Mesendoderm (in vitro differentiated cells): Measurements from ENCODE around the gene MX2.

Experiments used
- DNase-seq: peaks from one replicate; pipeline ENCODE4 v3.0.0; 2013
- H2AK5ac ChIP-seq: 2 replicates; pipeline ENCODE4 v1.6.1; 2013; ENCODE audit warnings: low read length, inconsistent platforms
- H2BK120ac ChIP-seq: 2 replicates; pipeline ENCODE4 v1.6.1; 2013; ENCODE audit warnings: low read depth, mild to moderate bottlenecking, low read length, moderate library complexity, mixed read lengths
- H2BK15ac ChIP-seq: replicated peaks from 2 replicates; pipeline ENCODE4 v1.6.1; 2013; ENCODE audit warnings: low read depth, mild to moderate bottlenecking, moderate library complexity
- H2BK5ac ChIP-seq: 2 replicates; pipeline ENCODE4 v1.6.1; 2013; ENCODE audit warnings: low read length, inconsistent platforms
- H3K18ac ChIP-seq: 2 replicates; pipeline ENCODE4 v1.6.1; 2013; ENCODE audit warnings: mild to moderate bottlenecking, low read length, mixed read lengths
- H3K23ac ChIP-seq: one replicate; pipeline ENCODE4 v1.6.1; 2013; ENCODE audit warnings: low read length
- H3K27ac ChIP-seq: 2 replicates; pipeline ENCODE4 v1.5.1; 2013; ENCODE audit warnings: low read depth, mild to moderate bottlenecking, inconsistent platforms, low read length, moderate library complexity
- H3K27me3 ChIP-seq: 2 replicates; pipeline ENCODE4 v1.6.1; 2013; ENCODE audit warnings: low read length, control low read depth, mild to moderate bottlenecking, inconsistent platforms; ENCODE audit not compliant: insufficient read depth, poor library complexity
- H3K36me3 ChIP-seq: 2 replicates; pipeline ENCODE4 v1.6.1; 2013; ENCODE audit warnings: low read length, inconsistent platforms; ENCODE audit not compliant: control insufficient read depth, insufficient read depth
- H3K4ac ChIP-seq: one replicate; pipeline ENCODE4 v1.6.1; 2013; ENCODE audit warnings: low read depth, mild to moderate bottlenecking, low read length, moderate library complexity
- H3K4me1 ChIP-seq: 2 replicates; pipeline ENCODE4 v1.6.1; 2013; ENCODE audit warnings: low read depth, low read length, inconsistent platforms; ENCODE audit not compliant: control insufficient read depth
- H3K4me2 ChIP-seq: 2 replicates; pipeline ENCODE4 v1.6.1; 2013; ENCODE audit warnings: low read length
- H3K4me3 ChIP-seq: 2 replicates; pipeline ENCODE4 v1.5.1; 2013; ENCODE audit warnings: mild to moderate bottlenecking, low read length
- H3K56ac ChIP-seq: one replicate; pipeline ENCODE4 v1.6.1; 2013; ENCODE audit warnings: low read length
- H3K79me1 ChIP-seq: 2 replicates; pipeline ENCODE4 v1.6.1; 2013; ENCODE audit warnings: low read length, inconsistent platforms
- H3K79me2 ChIP-seq: 2 replicates; pipeline ENCODE4 v1.6.1; 2013; ENCODE audit warnings: mild to moderate bottlenecking, low read length; ENCODE audit not compliant: control insufficient read depth, insufficient read depth
- H3K9ac ChIP-seq: 2 replicates; pipeline ENCODE4 v1.6.1; 2013; ENCODE audit warnings: low read length, inconsistent platforms
- H4K5ac ChIP-seq: one replicate; pipeline ENCODE4 v1.6.1; 2013; ENCODE audit warnings: low read length
- H4K8ac ChIP-seq: one replicate; pipeline ENCODE4 v1.6.1; 2013; ENCODE audit warnings: low read depth, mild to moderate bottlenecking, control low read depth, low read length, moderate library complexity
- WGBS: extraction: QIAGEN DNeasy Blood & Tissue Kit; methylation state at CpG from one replicate; pipeline ENCODE4 v1.1.7; 2013; ENCODE audit warnings: low lambda C conversion rate, missing lambda C conversion rate; ENCODE audit not compliant: insufficient coverage; ENCODE audit errors: extremely low coverage; 5-methylcytosine and 5-hydroxymethylcytosine counted together

MX2 gene

GRCh38 chr21:41393876-41394465 lies 32.1 kb downstream of the MX2 start:
- Histone ChIP-seq H3K4me3 (no peak overlapping the region), H3K18ac (no peak overlapping the region), H2BK120ac (no peak overlapping the region), H2BK15ac (no peak overlapping the region), H3K23ac (no peak overlapping the region), H3K56ac (no peak overlapping the region), H4K8ac (no peak overlapping the region), H3K4me2 (no peak overlapping the region), H3K27me3 (no peaks in the 10 kb centered on the region), H3K36me3 (no peaks in the 10 kb centered on the region), H2BK5ac (no peak overlapping the region), H3K79me1 (no peaks in the 10 kb centered on the region), H3K4ac (no peak overlapping the region), H3K27ac (no peak overlapping the region), H4K5ac (no peak overlapping the region), H3K9ac (no peak overlapping the region), H2AK5ac (no peak overlapping the region), H3K79me2 (no peaks in the 10 kb centered on the region), H3K4me1 (no peaks in the 10 kb centered on the region)
- no peak for DNase-seq
- WGBS: no CpG with 5 or more reads among the region's 8 CpGs

DNA sequence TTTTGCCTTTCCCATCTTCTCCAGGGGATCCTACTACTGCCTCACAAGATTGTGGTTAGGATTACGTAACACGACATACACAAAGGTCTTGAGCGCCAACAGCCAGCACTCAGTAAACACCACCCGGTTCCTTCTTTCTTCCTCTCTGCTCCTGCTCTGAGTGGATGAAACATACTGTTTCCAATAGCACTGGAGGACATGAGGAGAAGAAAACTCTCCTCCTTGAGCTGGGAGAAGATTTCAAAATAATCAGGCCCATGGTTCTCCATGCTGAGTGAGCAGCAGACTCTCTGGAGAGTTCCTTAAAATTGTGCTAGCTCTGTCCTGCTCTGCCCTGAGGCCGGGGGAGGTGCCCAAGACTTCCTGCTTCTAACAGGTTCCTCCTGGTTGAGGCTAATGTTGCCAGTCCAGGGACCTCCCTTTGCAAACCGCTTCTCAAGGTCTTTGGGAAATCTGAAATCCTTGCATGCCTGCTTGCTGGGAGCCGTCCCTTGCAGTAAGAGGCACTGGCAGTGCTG lies 34.8 kb downstream of the MX2 start:
- peak; percentile 59 for DNase-seq
- Histone ChIP-seq H3K4me3 (no peak overlapping the region), H3K79me2 (no peaks in the 10 kb centered on the region), H3K4ac (no peak overlapping the region), H2BK120ac (no peak overlapping the region), H2AK5ac (no peak overlapping the region), H3K79me1 (no peaks in the 10 kb centered on the region), H3K56ac (no peak overlapping the region), H3K27ac (no peak overlapping the region), H3K18ac (no peak overlapping the region), H4K5ac (no peak overlapping the region), H3K4me2 (no peak overlapping the region), H3K27me3 (no peaks in the 10 kb centered on the region), H4K8ac (no peak overlapping the region), H3K23ac (no peak overlapping the region), H2BK5ac (no peak overlapping the region), H2BK15ac (no peak overlapping the region), H3K4me1 (no peaks in the 10 kb centered on the region), H3K36me3 (no peaks in the 10 kb centered on the region), H3K9ac (no peak overlapping the region)
- WGBS: no CpG with 5 or more reads among the region's 7 CpGs

DNA sequence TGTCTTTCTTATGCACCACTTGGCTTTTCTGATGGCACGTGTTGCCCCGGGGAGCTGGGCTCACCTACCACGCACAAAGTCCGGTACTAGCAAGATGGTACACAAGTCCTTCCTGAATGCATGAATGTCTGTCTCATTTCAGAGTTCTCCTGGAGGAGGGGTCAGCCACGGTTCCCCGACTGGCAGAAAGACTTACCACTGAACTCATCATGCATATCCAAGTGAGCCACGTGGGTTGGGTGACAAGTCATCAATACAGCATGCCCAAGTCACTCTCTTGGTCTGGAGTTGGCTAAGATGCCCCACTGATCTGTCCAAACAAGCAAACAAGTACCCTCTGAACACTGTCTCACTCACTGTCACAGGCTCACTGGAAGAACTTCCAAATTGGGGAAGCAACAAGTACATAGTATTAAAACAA lies 35.7 kb downstream of the MX2 start:
- Histone ChIP-seq H4K5ac (no peak overlapping the region), H3K23ac (no peak overlapping the region), H2BK15ac (no peak overlapping the region), H3K79me1 (no peaks in the 10 kb centered on the region), H2BK5ac (no peak overlapping the region), H3K9ac (no peak overlapping the region), H2AK5ac (no peak overlapping the region), H3K18ac (no peak overlapping the region), H3K56ac (no peak overlapping the region), H3K79me2 (no peaks in the 10 kb centered on the region), H3K4me1 (no peaks in the 10 kb centered on the region), H3K27ac (no peak overlapping the region), H2BK120ac (no peak overlapping the region), H3K4ac (no peak overlapping the region), H3K4me3 (no peak overlapping the region), H3K27me3 (no peaks in the 10 kb centered on the region), H3K4me2 (no peak overlapping the region), H3K36me3 (no peaks in the 10 kb centered on the region), H4K8ac (no peak overlapping the region)
- no peak for DNase-seq
- WGBS: no CpG with 5 or more reads among the region's 7 CpGs

DNA sequence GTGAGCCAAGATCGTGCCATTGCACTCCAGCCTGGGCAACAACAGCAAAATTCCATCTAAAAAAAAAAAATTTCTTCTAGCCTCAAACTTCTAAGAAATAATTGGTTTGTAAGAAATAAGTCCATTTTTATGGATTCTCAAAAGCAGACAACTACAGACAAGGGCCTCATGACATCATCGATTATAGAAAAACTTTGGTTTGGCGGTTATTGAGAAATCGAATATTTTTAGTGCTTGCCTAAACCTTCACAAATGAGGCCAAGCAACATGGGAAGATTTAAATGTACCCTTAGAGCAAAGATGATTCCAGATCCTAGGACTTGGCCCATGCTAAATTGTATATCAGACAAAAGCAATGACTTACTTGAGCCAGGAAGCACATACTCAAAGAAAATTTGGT lies 36.4 kb downstream of the MX2 start:
- no peaks in the 10 kb centered on the region for H3K36me3 ChIP-seq
- no peak overlapping the region for H3K23ac ChIP-seq
- no peak overlapping the region for H3K56ac ChIP-seq
- H3K4me1 ChIP-seq: no peaks in the 10 kb centered on the region
- H3K27me3 ChIP-seq: no peaks in the 10 kb centered on the region
- no peak overlapping the region for H2BK15ac ChIP-seq
- H3K18ac ChIP-seq: no peak overlapping the region
- H3K79me2 ChIP-seq: no peaks in the 10 kb centered on the region
- no peak overlapping the region for H3K4me2 ChIP-seq
- DNase-seq: no peak
- H3K4ac ChIP-seq: no peak overlapping the region
- no peak overlapping the region for H2BK5ac ChIP-seq
- no peak overlapping the region for H2AK5ac ChIP-seq
- no peak overlapping the region for H4K8ac ChIP-seq
- no peak overlapping the region for H3K4me3 ChIP-seq
- H3K79me1 ChIP-seq: no peaks in the 10 kb centered on the region
- H3K27ac ChIP-seq: no peak overlapping the region
- H4K5ac ChIP-seq: no peak overlapping the region
- H2BK120ac ChIP-seq: no peak overlapping the region
- no peak overlapping the region for H3K9ac ChIP-seq
- no CpG with 5 or more reads among the region's 4 CpGs for WGBS

GRCh38 chr21:41398831-41399230 lies 37.0 kb downstream of the MX2 start:
- Histone ChIP-seq H3K79me2 (no peaks in the 10 kb centered on the region), H2BK5ac (no peak overlapping the region), H2AK5ac (no peak overlapping the region), H3K4ac (no peak overlapping the region), H3K56ac (no peak overlapping the region), H3K23ac (no peak overlapping the region), H4K8ac (no peak overlapping the region), H3K9ac (no peak overlapping the region), H2BK120ac (no peak overlapping the region), H3K4me3 (no peak overlapping the region), H4K5ac (no peak overlapping the region), H2BK15ac (no peak overlapping the region), H3K27ac (no peak overlapping the region), H3K27me3 (no peaks in the 10 kb centered on the region), H3K4me1 (no peaks in the 10 kb centered on the region), H3K18ac (no peak overlapping the region), H3K79me1 (no peaks in the 10 kb centered on the region), H3K4me2 (no peak overlapping the region), H3K36me3 (no peaks in the 10 kb centered on the region)
- WGBS: no CpG with 5 or more reads among the region's 16 CpGs
- no peak for DNase-seq

- H2BK5ac ChIP-seq: no peak overlapping the region
- no peaks in the 10 kb centered on the region for H3K79me1 ChIP-seq
Measured at GRCh38 chr21:41399246-41399800, 37.5 kb downstream of the MX2 start.

More at GRCh38 chr21:41399246-41399800, 37.5 kb downstream of the MX2 start:
- Histone ChIP-seq H3K56ac (no peak overlapping the region), H3K79me2 (no peaks in the 10 kb centered on the region), H3K23ac (no peak overlapping the region), H3K9ac (no peak overlapping the region), H3K27me3 (no peaks in the 10 kb centered on the region), H3K4me1 (no peaks in the 10 kb centered on the region), H2BK15ac (no peak overlapping the region), H3K27ac (no peak overlapping the region), H3K18ac (no peak overlapping the region), H4K8ac (no peak overlapping the region), H3K4me2 (no peak overlapping the region), H2AK5ac (no peak overlapping the region), H3K4me3 (no peak overlapping the region), H4K5ac (no peak overlapping the region), H2BK120ac (no peak overlapping the region), H3K36me3 (no peaks in the 10 kb centered on the region), H3K4ac (no peak overlapping the region)
- DNase-seq: no peak
- WGBS: no CpG with 5 or more reads among the region's 7 CpGs
